Mucosa of rectum (tissue), 2 donors: ENCODE data around the gene SLC4A1AP.

Experiments used
- H3K27ac ChIP-seq, 2 donors: one replicate each; pipeline ENCODE4 v1.7.0; 2013; ENCODE audit warnings: inconsistent platforms in 2 of 2, low read depth in 2 of 2, low read length in 2 of 2
- H3K27me3 ChIP-seq, 2 donors: one replicate each; pipeline ENCODE4 v1.7.0; 2013; ENCODE audit warnings: low read length in 2 of 2; ENCODE audit not compliant: control insufficient read depth in 2 of 2, insufficient read depth in 2 of 2
- H3K36me3 ChIP-seq, 2 donors: one replicate each; pipeline ENCODE4 v1.7.0; 2013; ENCODE audit warnings: low read length in 2 of 2; ENCODE audit not compliant: control insufficient read depth in 2 of 2, insufficient read depth in 2 of 2
- H3K4me1 ChIP-seq, 2 donors: one replicate each; pipeline ENCODE4 v1.7.0; 2013; ENCODE audit warnings: low read length in 2 of 2, mild to moderate bottlenecking in 1 of 2; ENCODE audit not compliant: control insufficient read depth in 2 of 2, insufficient read depth in 2 of 2
- H3K4me3 ChIP-seq, 2 donors: one replicate each; pipeline ENCODE4 v1.7.0; 2013; ENCODE audit warnings: low read length in 2 of 2
- H3K9ac ChIP-seq, 2 donors: one replicate each; pipeline ENCODE4 v1.7.0; 2013; ENCODE audit warnings: low read length in 2 of 2, low read depth in 1 of 2, mild to moderate bottlenecking in 1 of 2
- H3K9me3 ChIP-seq, 2 donors: one replicate each; pipeline ENCODE4 v1.7.0; 2013; ENCODE audit warnings: low read length in 2 of 2; ENCODE audit not compliant: control insufficient read depth in 2 of 2
- donor health status: healthy.
- donor health status: Normal muscosa, but diverticular disease.

Gene SLC4A1AP

DNA sequence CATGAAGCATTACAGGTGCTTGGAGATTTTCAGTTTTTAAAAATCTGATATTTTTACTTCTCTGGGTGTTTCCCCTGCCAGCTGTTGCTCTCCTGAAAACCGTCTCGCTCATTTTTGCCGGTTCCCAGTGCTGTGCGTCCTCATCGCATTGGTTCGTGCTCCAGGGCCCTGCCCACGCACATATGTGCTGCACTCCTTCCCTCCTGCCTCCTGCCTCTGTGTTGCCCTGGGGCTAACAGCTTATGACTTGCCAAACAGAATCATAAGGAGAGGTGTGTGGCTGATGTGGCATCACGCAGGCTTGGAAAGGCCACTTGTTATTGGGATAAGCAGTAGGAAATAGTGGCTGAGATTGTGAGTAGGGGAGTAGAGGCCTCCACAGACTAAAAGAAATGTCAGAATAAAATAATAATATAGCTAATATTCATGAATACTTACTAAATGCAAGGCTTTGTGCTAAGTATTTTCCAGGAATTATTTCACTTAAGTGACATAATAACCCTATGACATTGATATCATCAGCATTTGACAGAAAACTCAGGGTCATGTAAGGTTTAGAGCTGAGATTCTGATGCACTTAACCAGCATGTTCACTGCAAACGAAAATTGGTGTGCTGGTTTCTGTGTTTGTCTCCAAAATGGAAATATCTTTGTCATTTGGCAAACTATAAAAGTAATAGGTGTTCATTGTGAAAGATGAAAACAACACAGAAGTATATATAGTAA, 53.5 kb downstream of the SLC4A1AP start:
- Histone ChIP-seq H3K27ac (no peak overlapping the region), H3K4me1 (peaks cover 4 to 5% of the 10 kb centered on the region in 2 donors), H3K9me3 (no peaks in the 10 kb centered on the region), H3K27me3 (peaks cover 0 to 6% of the 10 kb centered on the region in 2 donors), H3K36me3 (no peaks in the 10 kb centered on the region), H3K9ac (no peak overlapping the region), H3K4me3 (no peak overlapping the region)

DNA sequence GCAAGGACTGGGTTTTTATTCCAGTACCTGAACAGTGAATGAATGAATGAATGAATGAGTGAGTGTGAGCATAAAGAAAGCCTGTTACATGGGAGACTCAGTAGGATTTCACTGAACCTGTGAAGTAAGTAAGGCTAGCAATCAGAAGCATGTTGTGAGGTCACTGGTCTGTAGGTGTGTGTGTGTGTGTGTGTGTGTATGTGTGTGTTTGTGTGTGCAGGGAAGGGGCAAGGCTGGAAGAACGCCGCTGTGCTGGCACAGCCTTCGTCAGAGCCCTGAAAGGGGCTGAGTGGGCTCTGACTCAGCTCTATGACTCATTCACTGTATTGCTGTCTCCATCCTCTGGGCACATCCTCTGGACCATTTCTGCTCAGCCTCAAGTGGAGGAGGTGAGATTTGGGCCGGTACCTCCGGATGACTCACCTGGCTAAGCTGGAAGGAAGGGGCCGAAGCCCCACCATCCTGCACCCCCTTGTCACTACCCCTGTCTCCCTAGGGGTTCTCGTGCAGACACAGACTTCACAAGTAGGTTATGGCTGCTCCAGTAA, 56.4 kb downstream of the SLC4A1AP start:
- Histone ChIP-seq H3K4me1 (peaks cover 6 to 7% of the 10 kb centered on the region in 2 donors), H3K9me3 (no peaks in the 10 kb centered on the region), H3K36me3 (no peaks in the 10 kb centered on the region), H3K9ac (no peak overlapping the region), H3K4me3 (no peak overlapping the region), H3K27ac (no peak overlapping the region), H3K27me3 (peaks cover 0 to 4% of the 10 kb centered on the region in 2 donors)

DNA sequence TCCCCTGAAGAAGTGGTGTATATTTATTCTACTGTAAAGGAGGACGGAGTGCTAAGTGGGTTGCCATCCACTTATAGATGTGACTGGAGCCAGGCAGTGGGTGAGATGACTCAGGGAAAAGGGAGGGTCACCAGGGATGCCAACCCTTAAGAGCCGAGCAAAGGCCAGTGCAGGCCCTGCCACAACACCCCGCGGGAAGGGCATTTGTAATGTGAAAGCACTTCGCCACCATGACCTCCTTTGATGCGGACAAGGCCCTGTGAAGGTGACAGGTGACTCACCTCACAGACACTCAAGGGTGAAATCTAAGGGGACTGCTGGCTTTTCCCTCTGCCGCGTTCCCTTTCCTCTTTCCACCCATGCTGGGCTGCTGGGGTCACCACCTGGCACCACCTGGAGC, 57.6 kb downstream of the SLC4A1AP start:
- H3K9me3 ChIP-seq, result no peaks in the 10 kb centered on the region
- H3K9ac ChIP-seq, result no peak overlapping the region
- no peak overlapping the region for H3K27ac ChIP-seq
- peaks cover 2 to 3% of the 10 kb centered on the region in 2 donors for H3K4me1 ChIP-seq
- H3K27me3 ChIP-seq, result no peaks in the 10 kb centered on the region
- H3K36me3 ChIP-seq, result no peaks in the 10 kb centered on the region
- no peak overlapping the region for H3K4me3 ChIP-seq

DNA sequence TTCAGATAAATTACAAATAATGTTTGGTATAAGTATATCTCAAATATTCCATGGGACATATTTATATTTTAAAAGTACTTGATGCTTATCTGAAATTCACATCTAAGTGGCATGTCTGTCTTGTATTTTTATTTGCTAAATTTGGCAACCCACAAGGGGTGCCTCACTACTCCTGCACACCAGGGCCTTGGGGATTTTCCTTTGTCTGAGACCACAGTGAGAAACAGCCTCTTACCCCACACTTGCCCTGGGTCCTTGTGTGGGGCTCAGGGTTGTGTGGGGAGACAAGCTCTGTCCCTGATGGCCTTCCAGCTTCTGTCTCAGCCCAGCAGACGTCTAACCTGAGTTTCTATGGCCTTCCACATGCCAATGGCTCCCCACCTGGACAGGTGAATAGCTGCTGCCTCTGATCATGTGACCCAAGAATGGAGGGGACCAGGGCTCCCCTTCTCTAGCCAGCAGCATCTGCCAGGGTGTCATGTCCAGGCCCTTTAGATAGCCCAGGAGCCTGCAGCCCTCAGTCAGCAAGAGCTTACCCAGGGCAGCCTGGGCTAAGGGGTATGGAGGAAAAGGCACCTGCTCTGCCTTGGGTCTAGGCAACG, 58.3 kb downstream of the SLC4A1AP start:
- Histone ChIP-seq H3K27me3 (no peaks in the 10 kb centered on the region), H3K4me3 (no peak overlapping the region), H3K27ac (no peak overlapping the region), H3K9ac (no peak overlapping the region), H3K4me1 (peaks cover 2 to 3% of the 10 kb centered on the region in 2 donors), H3K36me3 (no peaks in the 10 kb centered on the region), H3K9me3 (no peaks in the 10 kb centered on the region)

DNA sequence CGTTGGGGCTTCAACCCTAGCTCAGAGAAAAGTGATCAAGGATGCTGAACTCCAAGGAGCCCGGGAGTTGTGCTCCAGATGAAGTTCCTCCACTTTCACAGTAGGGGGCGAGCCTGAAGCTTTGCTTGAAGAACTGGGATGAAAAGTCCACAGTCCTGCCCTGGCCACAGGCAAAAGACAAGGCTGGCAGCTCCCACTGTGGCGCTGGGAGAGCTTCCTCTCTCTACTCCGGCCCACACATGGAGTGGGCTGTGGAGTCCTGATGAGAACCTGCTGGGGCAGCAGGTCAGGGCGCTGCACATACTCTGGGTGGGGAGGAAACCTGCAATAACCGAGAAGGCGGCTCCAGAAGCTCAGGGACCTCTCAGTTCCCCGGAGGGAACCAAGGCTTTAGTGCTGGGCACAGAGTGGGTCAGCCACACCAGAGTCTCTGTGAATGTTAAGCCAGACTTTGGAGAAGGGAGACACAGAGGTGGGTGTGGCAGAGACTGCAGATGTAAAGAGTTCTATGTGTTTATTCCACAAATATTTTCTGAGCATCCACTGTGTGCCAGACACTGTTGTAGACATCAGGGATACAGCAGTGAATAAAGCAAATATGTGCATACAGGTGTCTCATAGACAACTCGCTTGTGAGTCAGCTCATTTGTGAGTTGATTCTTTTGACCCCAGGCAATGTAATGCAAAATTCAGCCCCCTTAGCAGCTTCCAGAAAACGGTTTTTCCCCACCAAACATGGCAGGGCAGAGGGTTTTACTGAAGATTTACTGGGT, 59.9 kb downstream of the SLC4A1AP start:
- Histone ChIP-seq H3K4me3 (peak overlapping the region in 1 of 2 donors; percentile 1), H3K27ac (peak overlapping the region; percentile 11 to 42), H3K9ac (no peak overlapping the region), H3K27me3 (no peaks in the 10 kb centered on the region), H3K36me3 (no peaks in the 10 kb centered on the region), H3K4me1 (peaks cover 2 to 3% of the 10 kb centered on the region in 2 donors), H3K9me3 (no peaks in the 10 kb centered on the region)

DNA sequence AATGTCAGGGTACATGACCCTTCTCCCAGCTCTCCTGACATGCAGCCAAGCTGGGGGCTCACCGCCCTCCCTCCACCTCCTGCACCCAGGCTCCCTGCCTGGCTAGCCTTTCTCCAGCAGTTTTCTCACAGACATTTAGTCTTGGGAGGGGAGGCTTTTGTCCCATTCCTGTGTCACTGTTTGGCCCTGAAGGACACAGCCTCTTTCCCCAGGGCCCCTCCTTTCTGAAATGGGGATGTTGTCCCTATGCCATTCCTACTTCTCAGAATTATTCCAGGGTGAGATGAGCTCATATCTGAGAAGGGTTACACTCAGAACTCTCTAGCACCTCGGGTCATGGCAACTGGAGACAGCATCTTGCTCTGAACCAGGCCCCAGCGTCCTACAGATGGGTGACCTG, 60.5 kb downstream of the SLC4A1AP start:
- Histone ChIP-seq H3K4me3 (no peak overlapping the region), H3K4me1 (peaks cover 2 to 3% of the 10 kb centered on the region in 2 donors), H3K27me3 (no peaks in the 10 kb centered on the region), H3K9me3 (no peaks in the 10 kb centered on the region), H3K9ac (no peak overlapping the region), H3K36me3 (no peaks in the 10 kb centered on the region), H3K27ac (no peak overlapping the region)

DNA sequence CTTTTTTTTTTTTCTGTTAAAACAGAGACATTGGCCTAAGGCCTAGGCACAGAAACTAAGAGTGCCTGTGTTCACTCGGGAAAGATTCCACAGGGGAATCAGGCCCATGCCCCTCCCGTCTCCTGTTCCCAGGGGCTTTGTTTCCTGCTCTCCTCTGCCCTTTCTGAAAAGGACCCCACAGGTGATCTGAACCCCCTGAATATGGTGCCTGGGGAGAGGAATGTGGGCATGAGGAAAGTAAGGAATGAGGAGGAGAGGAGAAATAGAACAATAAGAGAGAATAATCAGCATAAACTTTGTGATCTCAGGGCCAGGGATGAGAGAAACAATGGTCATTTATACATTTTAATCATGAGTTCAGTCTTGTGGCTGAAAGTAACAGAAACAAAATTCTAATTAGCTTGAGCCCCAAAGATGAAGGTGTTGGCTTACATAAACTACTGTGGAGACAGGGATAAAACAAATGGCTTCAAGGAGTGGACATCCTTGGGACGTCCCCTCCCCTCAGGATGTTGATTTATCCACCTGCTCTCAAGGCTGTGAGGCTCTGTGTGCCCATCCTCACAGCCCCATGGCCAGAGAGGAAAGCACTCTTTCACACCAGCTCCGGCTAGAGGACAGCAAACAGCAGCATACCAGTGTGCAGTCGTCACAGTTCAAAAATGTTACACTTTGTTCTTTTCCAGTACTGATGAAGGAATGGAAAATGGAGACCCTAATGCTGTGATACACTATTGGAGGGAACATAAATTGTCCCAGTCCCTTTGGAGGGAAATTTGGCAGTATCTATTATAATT, 61.4 kb downstream of the SLC4A1AP start:
- Histone ChIP-seq H3K4me3 (no peak overlapping the region), H3K9ac (no peak overlapping the region), H3K27me3 (no peaks in the 10 kb centered on the region), H3K4me1 (peaks cover 2 to 3% of the 10 kb centered on the region in 2 donors), H3K9me3 (no peaks in the 10 kb centered on the region), H3K27ac (peak overlapping the region in 1 of 2 donors; percentile 21), H3K36me3 (no peaks in the 10 kb centered on the region)

DNA sequence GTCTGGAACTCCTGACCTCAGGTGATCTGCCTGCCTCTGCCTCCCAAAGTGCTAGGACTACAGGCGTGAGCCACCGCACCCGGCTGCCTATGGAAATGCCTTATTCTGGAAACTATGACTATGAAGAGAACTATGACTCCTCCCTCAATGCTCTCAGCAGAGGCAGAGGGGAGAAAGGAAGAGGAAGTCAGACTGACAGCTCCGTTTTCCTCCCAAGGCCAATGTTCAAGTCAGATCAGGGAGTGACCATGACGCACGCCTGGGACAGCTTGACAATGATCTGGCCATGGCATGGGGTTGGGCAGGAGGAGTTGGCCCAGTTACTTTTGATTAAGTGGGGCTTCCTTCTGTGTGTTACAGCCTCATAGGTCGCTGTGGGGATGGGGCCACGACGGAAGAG, 63.6 kb downstream of the SLC4A1AP start:
- no peak overlapping the region for H3K4me3 ChIP-seq
- H3K9ac ChIP-seq, result no peak overlapping the region
- H3K36me3 ChIP-seq, result no peaks in the 10 kb centered on the region
- H3K9me3 ChIP-seq, result no peaks in the 10 kb centered on the region
- no peaks in the 10 kb centered on the region for H3K27me3 ChIP-seq
- H3K4me1 ChIP-seq, result peaks cover 2 to 3% of the 10 kb centered on the region in 2 donors
- H3K27ac ChIP-seq, result peak overlapping the region in 1 of 2 donors; percentile 17

DNA sequence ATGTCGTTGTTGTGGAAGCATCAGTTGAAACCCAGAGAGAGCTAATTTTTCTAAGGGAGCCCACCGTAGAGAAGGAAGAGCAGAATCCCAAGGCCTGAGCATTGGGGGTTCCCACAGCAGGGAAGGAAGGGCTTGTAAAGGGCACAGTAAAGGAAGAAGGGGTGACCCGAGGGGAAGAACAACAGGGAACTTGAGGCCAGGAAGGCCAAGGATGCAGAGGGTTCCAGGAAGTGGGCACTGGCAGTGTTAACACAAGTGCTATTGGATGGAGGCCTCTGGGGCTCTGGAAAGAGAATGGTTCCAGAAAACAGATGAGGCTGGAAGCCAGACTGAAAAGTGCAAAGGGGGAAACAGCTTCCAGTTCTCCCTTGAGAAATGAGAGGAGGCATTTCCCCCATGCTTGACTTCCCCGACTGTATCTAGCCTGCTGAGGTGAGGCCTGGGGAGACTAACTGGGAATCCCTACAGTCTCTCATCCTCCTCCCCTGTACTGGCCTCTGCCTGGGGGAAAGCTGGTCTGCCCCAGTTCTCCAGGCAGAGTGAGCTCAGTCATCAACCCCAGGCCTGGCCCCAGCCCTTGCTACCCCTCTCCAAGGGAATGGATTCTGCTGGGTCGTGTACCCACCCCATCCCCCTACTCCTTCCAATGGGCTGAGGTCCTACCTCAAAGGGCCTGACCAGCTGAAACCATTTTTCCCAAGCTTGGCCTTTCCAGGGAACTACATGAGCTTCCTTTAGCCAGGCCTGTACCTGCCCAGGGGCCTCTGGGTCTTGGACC, 64.6 kb downstream of the SLC4A1AP start:
- H3K9ac ChIP-seq, result no peak overlapping the region

More for the DNA sequence above, 64.6 kb downstream of the SLC4A1AP start:
- no peaks in the 10 kb centered on the region for H3K9me3 ChIP-seq
- H3K4me1 ChIP-seq, result peaks cover 2 to 3% of the 10 kb centered on the region in 2 donors
- no peak overlapping the region for H3K4me3 ChIP-seq
- H3K27ac ChIP-seq, result no peak overlapping the region
- H3K27me3 ChIP-seq, result no peaks in the 10 kb centered on the region
- H3K36me3 ChIP-seq, result no peaks in the 10 kb centered on the region
